ENCODE measurements around the gene APRT.

GRCh38 chr16:88847654-88848053 lies 35.9 kb upstream of the APRT start:
- TF ChIP-seq, protein P1, sequence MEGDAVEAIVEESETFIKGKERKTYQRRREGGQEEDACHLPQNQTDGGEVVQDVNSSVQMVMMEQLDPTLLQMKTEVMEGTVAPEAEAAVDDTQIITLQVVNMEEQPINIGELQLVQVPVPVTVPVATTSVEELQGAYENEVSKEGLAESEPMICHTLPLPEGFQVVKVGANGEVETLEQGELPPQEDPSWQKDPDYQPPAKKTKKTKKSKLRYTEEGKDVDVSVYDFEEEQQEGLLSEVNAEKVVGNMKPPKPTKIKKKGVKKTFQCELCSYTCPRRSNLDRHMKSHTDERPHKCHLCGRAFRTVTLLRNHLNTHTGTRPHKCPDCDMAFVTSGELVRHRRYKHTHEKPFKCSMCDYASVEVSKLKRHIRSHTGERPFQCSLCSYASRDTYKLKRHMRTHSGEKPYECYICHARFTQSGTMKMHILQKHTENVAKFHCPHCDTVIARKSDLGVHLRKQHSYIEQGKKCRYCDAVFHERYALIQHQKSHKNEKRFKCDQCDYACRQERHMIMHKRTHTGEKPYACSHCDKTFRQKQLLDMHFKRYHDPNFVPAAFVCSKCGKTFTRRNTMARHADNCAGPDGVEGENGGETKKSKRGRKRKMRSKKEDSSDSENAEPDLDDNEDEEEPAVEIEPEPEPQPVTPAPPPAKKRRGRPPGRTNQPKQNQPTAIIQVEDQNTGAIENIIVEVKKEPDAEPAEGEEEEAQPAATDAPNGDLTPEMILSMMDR (IDR thresholded peaks at IDR 0.05), result no peak
- TF ChIP-seq POLR2A (IDR thresholded peaks at IDR 0.05; ENCODE audit: low read depth), result no peak
- TF ChIP-seq POLR2AphosphoS5 (IDR thresholded peaks at IDR 0.05), result no peak

Measured in esophagus muscularis mucosa (tissue), 3 donors.